Measurements from ENCODE around the gene CETP.

GRCh38 chr16:56972403-56973293 is 10.9 kb downstream of the CETP start:
- TF ChIP-seq CTCF (IDR thresholded peaks at IDR 0.05) (no peak), EP300 (IDR thresholded peaks at IDR 0.05) (no peak), POLR2A (IDR thresholded peaks at IDR 0.05) (no peak), POLR2AphosphoS5 (IDR thresholded peaks at IDR 0.05) (no peak)
